IPS-11a (cell line): ENCODE data around the gene USP15.
"Not testable (repeated sequence)": the region's sequence is repeated elsewhere in the genome, so short reads cannot be mapped to it uniquely, and the experiment has no call there.

Experiments
- H3K4me3 ChIP-seq: one replicate; pipeline ENCODE4 v1.5.1; 2013; ENCODE audit warnings: low read depth, low read length, control low read depth

USP15 gene

GRCh38 chr12:62438098-62438692 lies 178.0 kb downstream of the USP15 start:
- H3K4me3 ChIP-seq: no peak overlapping the region

GRCh38 chr12:62446754-62447452 lies 186.7 kb downstream of the USP15 start:
- no peak overlapping the region for H3K4me3 ChIP-seq

GRCh38 chr12:62448436-62448835 lies 188.2 kb downstream of the USP15 start:
- no peak overlapping the region for H3K4me3 ChIP-seq

- H3K4me3 ChIP-seq: not testable (repeated sequence)
These were observed 195.2 kb downstream of the USP15 start for GRCh38 chr12:62455429-62455828.

GRCh38 chr12:62458626-62459025 lies 198.4 kb downstream of the USP15 start:
- no peak overlapping the region for H3K4me3 ChIP-seq

GRCh38 chr12:62459976-62460375 lies 199.8 kb downstream of the USP15 start:
- no peak overlapping the region for H3K4me3 ChIP-seq

- not testable (repeated sequence) for H3K4me3 ChIP-seq
These were observed 201.1 kb downstream of the USP15 start for GRCh38 chr12:62461171-62461837.

GRCh38 chr12:62463252-62463651 lies 203.0 kb downstream of the USP15 start:
- H3K4me3 ChIP-seq: not testable (repeated sequence)
